ENCODE data around the gene LAGE3.

GRCh38 chrX:154458954-154459778 is 19.9 kb downstream of the LAGE3 start:
- TF ChIP-seq CTCF (IDR thresholded peaks at IDR 0.05), result no peak
- TF ChIP-seq POLR2AphosphoS5 (IDR thresholded peaks at IDR 0.05; ENCODE audit: insufficient read depth in 1 of 2, low read depth in 1 of 2), result no peak
